Measurements from ENCODE around the gene VPREB3.
"Not testable (repeated sequence)": the region's sequence is repeated elsewhere in the genome, so short reads cannot be mapped to it uniquely, and the experiment has no call there.

The VPREB3 gene

DNA sequence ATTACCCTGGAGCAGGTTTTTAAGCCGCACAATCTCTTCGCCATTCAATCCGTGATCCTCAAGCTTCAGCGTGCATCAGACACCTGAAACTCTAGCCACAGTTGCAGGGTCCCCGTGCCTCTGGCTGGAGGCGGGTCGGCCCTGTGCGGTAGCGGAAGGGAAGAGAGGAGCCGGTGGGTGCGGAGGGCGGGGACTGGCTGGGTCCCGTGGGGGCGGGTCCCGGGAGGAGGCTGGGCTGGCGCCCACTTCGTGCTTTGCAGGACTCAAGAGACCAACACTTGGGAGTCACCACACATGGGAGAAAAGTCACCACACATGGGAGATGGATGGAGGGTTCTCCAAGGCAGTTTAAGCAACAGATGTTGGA lies 9.3 kb upstream of the VPREB3 start:
- DNase-seq = no peak

DNA sequence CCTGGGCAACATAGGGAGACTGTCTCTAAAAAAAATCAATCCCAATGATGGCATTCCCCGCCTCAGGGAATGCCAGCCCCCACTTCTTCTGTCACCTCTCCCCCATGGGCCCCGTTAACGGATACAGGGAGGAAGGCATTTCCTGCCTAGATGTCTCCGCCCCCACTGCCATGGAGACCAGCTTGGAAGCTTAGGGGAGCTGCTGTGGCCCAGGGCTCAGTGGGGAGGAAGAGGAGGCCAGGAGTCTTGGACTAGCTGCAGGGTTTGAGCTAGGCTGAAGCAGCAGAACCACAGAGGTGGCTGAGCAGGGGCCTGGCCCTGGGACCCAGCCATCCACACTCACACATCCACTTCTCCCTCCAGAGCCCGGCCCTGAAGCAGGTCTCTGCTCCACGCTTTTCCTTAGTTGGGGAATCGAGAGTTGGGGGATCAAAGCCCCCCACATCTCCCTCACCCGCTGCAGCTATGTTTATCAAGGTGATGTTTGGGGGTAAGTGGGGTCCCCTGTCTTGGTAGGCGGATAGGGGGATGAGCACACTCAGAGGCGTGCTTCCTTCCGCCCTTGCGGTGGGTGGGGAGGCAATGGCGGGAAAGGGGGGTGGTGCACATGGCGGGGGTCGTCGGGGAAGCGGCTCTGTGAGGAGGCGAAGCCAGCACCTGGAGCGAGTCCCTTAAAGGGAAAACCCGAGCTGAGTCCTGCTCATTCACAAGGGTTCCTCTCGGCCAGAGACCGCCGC lies 8.8 kb upstream of the VPREB3 start, which contains the start of gene C22orf15:
Gene C22orf15, plus strand, starts transcription at position 149 of the 737 bp plus-strand sequence. Its CDS starts 317 bp downstream, at position 466.
- DNase-seq = no peak

DNA sequence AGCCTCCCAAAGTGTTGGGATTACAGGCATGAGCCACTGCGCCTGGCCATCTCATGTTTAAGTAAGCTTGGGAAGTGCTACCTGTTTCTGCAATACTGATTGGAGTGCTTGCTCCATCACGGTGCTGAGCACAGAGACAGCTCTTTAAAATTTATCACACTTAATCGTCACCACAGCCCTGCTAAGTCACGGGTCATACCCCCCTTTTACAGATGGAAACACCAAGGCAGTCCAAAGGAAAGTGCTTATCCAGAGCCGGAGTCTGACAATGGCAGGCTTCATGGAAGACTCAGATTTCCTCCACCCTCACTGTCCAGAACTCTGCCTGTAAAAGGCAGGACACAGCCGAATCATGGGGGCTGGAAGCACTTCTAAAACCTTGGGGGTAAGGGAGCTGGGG lies 5.8 kb upstream of the VPREB3 start:
- no peak for DNase-seq

DNA sequence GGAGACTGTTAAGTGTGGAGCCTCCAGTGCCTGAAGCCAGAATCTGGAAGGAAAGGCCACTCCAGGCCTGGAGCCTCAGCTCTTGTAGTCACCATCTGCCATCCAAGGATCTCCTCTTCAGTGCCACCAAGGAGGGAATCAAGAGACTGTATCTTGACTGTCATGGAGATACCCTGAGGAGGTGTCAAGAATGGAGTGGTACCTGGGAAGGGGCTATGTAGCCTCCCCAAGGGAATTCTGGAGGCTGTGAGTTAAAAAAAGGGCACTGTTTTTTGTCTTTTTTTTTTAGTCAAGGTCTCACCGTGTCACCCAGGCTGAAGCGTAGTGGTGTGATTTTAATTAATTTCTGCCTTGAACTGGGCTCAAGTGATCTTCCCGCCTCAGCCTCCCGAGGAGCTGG lies 5.3 kb upstream of the VPREB3 start:
- no peak for DNase-seq

DNA sequence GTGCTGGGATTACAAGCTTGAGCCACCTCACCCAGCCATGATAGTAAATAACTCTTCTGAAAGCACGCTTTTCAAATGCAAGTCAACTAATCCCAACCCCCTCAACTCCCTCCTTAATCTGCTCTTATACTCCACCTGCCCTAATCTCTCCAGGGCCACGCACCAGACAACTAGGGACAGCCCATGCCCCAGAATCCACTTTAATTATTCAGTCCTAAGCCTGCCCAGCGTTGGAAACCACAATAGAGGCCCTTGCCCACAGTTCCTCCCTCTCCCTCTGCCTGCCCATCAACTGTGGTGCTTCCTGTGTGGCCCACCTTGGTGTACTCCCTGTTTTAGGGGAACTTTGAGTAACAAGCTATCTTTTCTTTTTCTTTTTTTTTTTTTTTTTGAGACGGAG lies 2.7 kb upstream of the VPREB3 start:
- no peak for DNase-seq

DNA sequence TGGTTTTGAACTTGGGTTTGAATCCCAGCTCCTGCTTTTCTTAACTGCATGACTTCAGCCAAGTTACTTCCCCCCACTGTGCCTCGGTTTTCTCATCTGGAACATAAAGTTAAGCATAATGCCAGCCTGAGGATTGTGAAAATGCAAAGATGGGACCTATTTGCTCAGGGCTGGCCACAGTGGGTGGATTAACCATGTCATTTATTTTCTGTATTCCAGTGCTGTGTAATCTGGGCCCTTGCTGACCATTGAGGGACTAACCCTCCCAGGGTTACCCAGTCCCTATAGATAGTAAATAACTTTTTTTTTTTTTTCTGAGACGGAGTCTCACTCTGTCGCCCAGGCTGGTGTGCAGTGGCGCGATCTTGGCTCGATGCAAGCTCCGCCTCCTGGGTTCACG lies 1.5 kb upstream of the VPREB3 start:
- DNase-seq = no peak

DNA sequence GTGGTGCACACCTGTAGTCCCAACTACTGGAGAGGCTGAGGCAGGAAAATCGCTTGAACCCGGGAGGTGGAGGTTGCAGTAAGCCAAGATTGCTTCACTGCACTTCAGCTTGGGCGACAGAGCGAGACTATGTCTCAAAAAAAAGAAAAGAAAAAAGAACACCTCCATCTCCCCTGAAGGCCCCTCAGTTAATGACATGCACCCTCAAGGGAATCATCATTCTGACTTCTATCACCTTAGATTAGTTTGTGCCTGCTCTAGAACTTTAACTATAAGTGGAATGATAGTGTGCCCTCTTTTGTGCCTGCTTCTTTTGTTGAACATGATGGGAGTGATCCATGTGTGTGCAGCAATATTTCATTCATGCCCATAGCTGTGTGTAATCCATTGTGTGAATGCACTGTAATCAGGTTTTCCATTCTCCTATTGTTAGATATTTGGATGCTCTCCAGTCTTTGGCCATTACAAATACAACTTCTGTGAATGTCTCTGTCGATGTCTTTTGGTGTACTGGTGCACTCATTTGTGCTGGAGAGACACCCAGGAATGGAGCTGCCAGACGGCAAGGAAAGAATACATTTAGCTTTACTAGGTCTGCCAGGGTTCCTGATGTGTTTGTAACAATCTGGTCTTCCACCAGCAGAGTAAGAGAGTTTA lies 883 bp upstream of the VPREB3 start:
- DNase-seq = no peak

DNA sequence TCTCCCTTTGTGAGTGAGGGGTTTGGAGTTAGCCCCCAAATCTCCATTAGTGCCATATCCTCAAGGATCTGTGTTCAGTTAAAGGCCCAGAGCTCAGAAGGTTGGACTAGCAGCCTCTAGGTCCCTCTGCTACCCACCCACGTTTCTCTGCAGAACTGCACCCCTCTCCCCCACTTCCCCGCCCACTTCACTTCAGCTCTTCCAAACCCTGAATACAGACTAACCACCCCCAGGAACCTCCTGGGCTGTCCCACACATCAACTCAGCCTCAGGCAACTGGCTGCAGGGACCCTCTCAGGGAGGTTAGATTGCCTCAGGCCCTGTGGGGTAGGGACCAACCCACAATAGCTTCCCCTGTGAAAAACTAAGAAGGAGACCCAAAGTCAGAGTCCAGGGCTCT lies 840 bp downstream of the VPREB3 start:
- no peak for DNase-seq

DNA sequence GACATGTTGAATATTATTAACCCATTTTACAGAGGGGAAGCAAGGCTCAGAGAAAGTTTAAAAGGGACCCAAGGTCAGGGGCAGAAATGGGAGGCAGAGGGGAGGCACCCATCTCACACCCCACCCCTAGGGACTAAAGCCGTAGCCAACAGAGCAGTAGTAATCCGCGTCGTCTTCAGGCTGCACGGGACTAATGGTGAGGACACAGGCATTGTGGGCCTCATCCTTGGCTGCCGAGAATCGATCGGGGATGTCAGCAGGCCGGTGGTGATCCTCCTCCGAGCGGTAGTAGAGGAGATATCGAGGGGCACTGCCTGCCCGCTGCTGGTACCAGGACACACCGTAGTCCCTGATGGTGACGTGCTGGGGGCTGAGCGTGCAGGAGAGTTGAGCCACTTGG lies 1.5 kb downstream of the VPREB3 start:
- no peak for DNase-seq

DNA sequence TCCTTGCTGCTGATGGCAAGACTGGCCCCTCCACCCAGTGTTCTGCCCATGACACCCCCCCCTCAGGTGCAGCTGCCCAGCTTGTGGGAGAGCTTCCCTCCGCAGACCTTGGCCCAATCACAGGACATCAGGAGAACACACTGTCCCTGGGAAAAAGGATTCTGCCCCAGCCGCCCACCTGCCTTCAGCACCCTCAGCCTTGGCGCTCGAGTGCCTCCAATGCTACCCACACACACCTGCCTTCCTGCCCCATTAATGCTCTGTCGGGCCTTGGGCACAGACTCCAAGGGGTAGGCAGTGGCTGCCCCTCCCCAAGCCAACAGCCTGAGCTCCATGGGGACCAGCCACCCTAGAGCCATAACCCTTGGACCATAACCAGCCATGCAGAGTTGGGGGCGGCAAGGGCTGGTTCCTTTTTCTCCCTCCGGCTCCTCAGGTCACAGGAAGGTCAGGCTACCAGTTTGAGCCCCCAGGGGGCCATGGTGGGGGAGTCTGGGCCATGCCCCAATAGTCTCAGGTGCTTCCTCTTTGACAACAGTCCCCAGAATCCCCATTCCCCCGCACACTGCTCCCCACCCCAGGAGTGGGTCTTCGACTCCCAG lies 2.0 kb downstream of the VPREB3 start:
- DNase-seq = no peak

DNA sequence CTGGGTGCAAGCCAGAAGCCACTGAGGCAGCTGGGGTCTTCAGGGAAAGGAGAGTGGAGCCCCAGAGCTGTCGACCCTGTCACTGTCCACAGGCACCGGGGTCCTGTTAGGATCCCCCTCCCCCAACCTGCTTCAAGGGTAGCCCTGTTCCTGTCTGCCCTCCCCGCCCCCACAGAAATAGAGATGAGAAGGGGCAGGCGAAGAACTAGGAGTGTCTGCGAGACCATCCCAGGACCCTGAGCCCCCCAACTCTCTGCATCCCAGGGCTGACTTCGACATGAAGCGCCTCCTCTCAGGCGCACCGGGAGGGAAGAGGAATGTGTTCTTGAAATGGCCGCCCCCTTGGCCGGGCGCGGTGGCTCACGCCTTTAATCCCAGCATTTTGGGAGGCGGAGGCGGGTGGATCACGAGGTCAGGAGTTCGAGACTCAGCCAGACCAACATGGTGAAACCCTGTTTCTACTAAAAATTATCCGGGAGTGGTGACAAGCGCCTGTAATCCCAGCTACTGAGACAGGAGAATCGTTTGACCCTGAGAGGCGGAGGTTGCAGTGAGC lies 2.7 kb downstream of the VPREB3 start:
- no peak for DNase-seq

DNA sequence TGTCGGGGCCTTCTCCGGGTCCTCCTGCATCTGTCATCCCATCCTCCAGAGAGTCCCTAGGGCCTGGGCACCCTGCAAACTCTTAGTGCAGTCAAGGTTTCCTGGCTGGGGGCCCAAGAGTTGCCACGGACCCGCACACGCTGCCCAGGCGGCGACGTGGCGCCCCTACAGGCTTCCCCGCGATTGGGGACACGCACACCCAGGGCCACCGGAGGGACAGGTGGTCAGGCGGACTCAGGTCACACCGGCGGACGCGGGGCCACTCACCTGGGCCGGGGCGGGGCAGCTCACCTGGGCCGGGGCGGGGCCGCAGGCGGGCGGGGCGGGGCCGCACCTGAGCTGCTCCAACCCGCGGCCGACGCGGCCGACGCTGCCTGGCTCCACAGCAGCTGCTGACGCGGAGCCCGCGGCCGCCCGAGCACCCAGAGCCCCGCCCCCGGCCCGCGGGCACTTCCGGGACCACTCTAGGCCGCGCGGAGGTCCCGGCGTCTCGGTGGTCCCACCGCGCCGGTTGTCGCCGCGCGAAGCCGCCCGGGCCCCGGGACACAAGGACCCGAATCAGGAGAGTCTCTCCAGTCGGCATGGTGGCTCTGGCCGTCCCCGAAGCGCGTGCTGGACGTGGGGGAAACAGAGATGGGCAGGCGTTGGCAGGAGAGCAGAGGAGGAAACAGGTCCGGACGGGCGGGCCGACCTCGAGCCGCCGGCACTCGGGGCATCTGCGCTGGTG lies 3.3 kb downstream of the VPREB3 start, which contains the start of gene ZNF70:
Gene ZNF70, minus strand, starts transcription at position 399 of the 727 bp plus-strand sequence. CDS start 5,972 bp downstream, outside the sequence.
- DNase-seq = peak; percentile 49 to 59

DNA sequence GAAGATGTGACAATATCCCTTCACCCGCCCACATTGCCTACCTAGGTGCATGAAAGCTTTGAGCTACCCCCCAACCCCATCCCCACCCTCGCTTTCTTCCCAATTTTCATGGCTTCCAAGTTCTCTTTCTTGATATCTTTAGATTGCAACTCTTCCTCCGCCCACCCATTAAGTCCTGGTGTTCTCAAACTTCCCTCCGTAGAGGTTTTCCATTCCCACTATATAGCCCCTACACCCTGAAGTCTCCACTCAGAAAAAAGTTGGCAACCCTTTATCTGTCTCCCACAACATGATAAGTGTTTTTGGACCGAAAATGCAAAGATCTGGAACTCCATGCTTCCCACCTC lies 3.9 kb downstream of the VPREB3 start:
- DNase-seq = no peak

DNA sequence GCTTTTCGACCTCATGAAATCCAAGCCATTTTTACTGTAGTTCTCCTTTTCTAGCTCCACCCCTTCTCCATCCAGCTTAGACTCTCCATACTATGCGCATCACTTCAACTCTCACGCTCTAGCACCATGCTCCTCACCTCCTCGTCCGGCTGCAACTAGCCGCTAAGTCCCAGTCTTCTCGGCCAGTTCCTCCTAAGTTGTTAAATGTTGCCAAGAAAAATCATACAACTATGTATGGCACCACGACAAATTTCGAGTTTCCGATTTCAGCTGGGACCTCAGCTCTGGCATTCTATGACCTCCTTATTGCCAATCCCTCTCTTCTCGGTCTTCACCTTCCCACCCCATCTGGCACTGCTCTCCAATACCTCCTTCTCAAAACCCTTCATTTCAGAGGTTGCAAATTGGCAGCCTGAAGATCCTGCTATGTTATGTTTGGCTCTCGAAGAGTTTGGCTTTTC lies 4.4 kb downstream of the VPREB3 start:
- DNase-seq = no peak

DNA sequence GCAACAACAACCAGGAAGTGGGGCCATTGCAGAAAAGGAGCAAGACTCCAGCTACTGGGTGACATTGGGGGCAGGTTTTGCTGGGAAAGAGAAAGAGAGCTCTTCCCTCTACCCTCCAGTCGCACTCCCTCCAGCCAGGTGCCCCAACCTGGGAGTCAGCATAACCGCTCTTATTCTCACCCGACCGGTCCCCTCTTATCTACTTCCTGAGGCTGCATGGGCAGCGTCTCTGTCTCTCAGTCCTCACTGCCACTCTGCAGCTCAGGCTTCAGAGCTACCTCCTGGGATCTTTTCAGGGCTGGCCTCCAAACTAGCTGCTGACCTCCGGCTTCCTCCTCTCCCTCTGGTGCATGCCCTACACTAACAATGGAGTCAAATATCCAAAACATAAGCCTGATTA lies 8.4 kb downstream of the VPREB3 start:
- DNase-seq = no peak

DNA sequence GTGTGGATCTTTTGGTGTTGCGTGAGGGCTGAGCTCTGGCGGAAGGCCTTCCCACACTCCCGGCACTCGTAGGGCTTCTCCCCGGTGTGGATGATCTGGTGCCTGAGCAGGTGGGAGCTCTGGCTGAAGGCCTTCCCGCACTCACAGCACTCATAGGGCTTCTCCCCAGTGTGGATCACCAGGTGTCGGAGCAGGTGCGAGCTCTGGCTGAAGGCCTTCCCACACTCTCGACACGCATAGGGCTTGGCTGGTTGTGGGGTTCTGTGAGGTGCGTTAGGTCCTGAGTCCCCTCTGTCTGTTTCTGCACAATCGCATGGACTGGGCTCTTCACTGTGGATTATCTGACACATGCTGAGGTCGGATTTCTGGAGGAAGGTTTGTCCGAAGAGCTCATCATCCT lies 9.7 kb downstream of the VPREB3 start:
- DNase-seq = no peak

DNA sequence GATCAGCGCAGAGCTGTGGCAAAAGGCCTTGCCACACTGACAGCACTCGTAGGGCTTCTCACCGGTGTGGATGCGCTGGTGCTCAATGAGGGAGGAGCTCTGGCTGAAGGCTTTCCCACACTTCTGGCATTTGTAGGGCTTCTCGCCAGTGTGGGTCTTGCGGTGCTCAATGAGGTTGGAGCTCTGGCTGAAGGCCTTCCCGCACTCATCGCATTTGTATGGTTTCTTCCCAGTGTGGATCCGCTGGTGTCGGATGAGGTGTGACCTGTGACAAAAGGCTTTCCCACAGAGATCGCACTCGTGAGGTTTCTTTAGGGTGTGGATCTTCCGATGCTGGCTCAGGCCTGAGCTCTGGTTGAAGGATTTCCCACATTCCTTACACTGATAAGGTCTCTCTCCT lies 10.2 kb downstream of the VPREB3 start:
- no peak for DNase-seq

DNA sequence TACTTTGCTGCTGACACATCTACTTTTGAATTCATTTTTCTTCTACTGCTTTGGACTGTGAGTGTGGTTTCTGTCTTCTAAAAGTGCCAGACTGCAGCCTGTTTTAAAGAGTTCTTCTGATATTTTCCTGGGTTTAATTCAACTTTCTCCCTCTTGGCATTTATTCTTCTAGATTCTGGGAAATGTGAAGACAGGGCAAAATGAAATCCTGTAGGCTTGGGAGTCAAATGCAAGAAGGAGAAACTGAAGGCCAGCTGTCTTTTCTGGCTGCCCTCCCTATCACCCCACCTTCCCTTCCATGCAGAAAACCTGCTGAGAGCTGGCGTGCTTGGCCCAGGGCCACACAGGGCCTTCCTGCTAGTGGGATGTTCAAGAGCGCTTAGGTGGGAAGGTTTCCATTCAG lies 10.9 kb downstream of the VPREB3 start:
- no peak for DNase-seq

DNA sequence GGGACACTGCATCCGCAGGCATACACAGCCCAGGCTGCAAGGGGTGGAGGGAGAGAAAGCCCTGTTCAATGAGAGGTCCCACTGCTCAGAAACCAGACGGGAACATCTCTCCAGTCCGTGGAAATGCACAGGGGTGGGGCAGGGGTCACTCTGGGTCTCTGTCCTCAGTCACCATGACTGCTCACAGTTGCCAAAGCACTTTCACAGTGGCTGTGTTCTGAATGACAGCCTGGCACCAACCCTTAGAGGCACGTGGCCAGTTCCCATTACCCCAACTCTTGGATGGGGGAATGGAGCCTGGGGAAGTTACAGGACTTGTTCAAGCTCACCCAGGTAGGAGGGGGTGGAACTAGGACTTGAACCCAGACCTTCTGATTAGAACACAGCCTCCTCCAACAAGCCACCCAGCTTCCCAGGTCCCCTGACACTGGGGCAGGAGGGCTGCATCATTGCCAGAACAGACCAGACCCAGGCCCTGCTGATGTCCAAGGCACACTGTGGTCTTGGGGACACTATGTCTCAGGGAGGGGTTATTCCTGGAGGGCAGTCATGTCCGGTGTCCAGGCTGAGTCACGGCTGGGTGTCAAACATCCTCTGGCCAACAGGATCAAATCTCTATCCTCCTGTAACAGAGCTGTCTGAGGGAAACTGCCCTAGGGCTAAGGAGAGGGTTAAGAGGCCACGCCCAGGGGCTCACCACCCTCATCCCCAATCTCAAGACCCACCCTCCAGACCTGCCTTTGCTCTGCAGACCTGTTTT lies 11.5 kb downstream of the VPREB3 start:
- no peak for DNase-seq

DNA sequence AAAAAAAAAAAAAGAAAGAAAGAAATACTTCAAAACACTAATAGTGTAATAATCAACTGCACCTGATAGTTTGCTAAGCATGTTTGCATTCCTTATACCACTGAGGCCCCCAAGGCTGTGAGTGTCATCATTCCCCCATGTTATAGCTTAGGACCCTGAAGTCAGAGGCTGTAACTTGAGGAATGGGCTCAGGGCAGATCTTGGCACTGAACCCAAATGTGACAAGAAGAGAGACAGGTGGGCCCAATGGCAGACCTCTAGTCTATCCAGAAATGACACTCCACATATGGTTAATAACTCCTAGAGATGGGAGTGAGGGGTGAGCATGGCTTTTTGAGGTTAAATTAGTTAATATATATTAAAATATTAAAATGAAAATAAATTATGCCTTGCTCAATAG lies 16.5 kb downstream of the VPREB3 start:
- DNase-seq = no peak

DNA sequence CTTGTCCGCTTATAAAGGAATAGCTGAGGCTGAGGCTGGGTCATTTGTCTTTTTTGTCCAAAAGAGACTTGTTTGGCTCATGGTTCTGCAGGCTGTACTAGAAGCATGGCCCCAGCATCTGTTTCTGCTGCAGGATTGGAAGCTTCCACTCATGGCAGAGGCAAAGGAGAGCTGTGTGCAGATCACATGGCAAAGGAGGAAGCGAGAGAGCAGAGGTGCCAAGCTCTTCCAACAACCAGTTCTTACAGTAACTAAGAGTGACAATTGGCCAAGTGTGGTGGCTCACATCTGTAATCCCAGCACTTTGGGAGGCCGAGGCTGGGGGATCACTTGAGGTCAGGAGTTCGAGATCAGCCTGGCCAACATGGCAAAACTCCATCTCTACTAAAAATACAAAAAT lies 26.1 kb downstream of the VPREB3 start:
- DNase-seq = not testable (repeated sequence)

DNA sequence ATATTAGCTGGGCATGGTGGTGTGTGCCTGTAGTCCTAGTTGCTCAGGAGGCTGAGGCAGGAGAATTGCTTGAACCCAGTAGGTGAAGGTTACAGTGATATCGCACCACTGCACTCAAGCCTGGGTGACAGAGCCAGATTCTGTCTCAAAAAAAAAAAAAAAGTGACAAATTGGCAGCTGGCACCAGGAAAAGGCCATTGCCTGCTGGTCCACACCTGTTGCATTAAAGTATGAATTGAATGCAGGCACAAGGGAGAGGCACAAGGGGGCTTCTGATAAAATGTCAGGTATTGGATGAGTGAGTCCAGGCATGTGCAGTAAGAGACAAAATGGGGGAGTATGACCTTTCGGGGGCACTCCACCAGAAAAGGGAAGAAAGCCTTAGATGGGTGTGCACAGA lies 31.5 kb downstream of the VPREB3 start:
- no peak for DNase-seq
